KMS-11 (cell line): Measurements from ENCODE around the gene HOXD9.

Experiments
- H2AFZ ChIP-seq: fragments of 200-600 bp; sonication (generic); 2 replicates; pipeline ENCODE4 v1.6.1; 2016; ENCODE audit warnings: antibody characterized with exemption, mixed run types, low read depth
- H3K27ac ChIP-seq: fragments of 200-600 bp; sonication (generic); 2 replicates; pipeline ENCODE4 v1.6.1; 2016; ENCODE audit warnings: mild to moderate bottlenecking, mixed run types
- H3K27me3 ChIP-seq: fragments of 200-600 bp; sonication (generic); 2 replicates; pipeline ENCODE4 v1.6.1; 2017; ENCODE audit warnings: mild to moderate bottlenecking, low read depth, mixed run types, moderate library complexity; ENCODE audit not compliant: insufficient read depth
- H3K36me3 ChIP-seq: fragments of 200-600 bp; sonication (generic); 2 replicates; pipeline ENCODE4 v1.6.1; 2017; ENCODE audit warnings: mild to moderate bottlenecking, mixed run types; ENCODE audit not compliant: insufficient read depth
- H3K4me1 ChIP-seq: fragments of 200-600 bp; sonication (generic); 2 replicates; pipeline ENCODE4 v1.6.1; 2016; ENCODE audit warnings: mild to moderate bottlenecking, low read depth, mixed run types; ENCODE audit not compliant: poor library complexity, severe bottlenecking
- H3K4me2 ChIP-seq: fragments of 200-600 bp; sonication (generic); 2 replicates; pipeline ENCODE4 v1.7.0; 2016; ENCODE audit warnings: mild to moderate bottlenecking, mixed run types
- H3K4me3 ChIP-seq: fragments of 200-600 bp; sonication (generic); IDR thresholded peaks from 2 replicates; pipeline ENCODE4 v1.6.1; 2017; ENCODE audit warnings: low read depth, low read length, mixed read lengths; ENCODE audit not compliant: insufficient read depth
- H3K79me2 ChIP-seq: fragments of 200-600 bp; sonication (generic); 2 replicates; pipeline ENCODE4 v1.6.1; 2016; ENCODE audit warnings: low read depth, mixed run types; ENCODE audit not compliant: insufficient read depth
- H3K9ac ChIP-seq: fragments of 200-600 bp; sonication (generic); 2 replicates; pipeline ENCODE4 v1.6.1; 2016; ENCODE audit warnings: mild to moderate bottlenecking, mixed run types
- H4K20me1 ChIP-seq: fragments of 200-600 bp; sonication (generic); 2 replicates; pipeline ENCODE4 v1.6.1; 2016; ENCODE audit warnings: mild to moderate bottlenecking, mixed run types; ENCODE audit not compliant: insufficient read depth
- TF ChIP-seq, protein P1 (sequence below): fragments of 200-600 bp; sonication (generic); conservative IDR thresholded peaks from 2 replicates; pipeline ENCODE4 v1.6.1; 2017; ENCODE audit warnings: low read depth, mild to moderate bottlenecking, antibody characterized with exemption, low read length, moderate library complexity, mixed read lengths

The HOXD9 gene

DNA sequence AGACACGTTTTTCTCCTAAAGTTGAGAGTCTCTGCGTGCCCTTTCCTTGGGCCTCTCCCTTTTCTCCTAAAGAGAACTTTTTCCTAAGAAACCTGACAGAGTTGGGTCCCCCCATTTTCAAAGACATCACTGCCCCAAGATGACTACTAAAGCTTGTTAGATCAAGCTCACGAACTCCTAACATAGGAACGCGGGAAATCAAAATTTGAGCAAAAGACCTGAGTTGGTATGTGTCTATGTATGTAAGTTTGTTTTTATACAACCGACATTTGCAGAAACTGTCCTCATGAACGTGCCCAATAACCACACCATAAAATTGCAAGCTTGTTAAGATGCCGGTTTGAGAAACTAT is 28.6 kb upstream of the HOXD9 start:
- TF ChIP-seq, protein P1, sequence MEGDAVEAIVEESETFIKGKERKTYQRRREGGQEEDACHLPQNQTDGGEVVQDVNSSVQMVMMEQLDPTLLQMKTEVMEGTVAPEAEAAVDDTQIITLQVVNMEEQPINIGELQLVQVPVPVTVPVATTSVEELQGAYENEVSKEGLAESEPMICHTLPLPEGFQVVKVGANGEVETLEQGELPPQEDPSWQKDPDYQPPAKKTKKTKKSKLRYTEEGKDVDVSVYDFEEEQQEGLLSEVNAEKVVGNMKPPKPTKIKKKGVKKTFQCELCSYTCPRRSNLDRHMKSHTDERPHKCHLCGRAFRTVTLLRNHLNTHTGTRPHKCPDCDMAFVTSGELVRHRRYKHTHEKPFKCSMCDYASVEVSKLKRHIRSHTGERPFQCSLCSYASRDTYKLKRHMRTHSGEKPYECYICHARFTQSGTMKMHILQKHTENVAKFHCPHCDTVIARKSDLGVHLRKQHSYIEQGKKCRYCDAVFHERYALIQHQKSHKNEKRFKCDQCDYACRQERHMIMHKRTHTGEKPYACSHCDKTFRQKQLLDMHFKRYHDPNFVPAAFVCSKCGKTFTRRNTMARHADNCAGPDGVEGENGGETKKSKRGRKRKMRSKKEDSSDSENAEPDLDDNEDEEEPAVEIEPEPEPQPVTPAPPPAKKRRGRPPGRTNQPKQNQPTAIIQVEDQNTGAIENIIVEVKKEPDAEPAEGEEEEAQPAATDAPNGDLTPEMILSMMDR = no peak
- no peak overlapping the region for H2AFZ ChIP-seq
- no peak overlapping the region for H3K4me3 ChIP-seq
- peaks cover 8% of the 10 kb centered on the region for H3K4me1 ChIP-seq
- H3K4me2 ChIP-seq = no peak overlapping the region
- no peak overlapping the region for H3K9ac ChIP-seq
- no peak overlapping the region for H3K27ac ChIP-seq
- no peaks in the 10 kb centered on the region for H3K36me3 ChIP-seq
- H4K20me1 ChIP-seq = no peaks in the 10 kb centered on the region
- H3K79me2 ChIP-seq = no peaks in the 10 kb centered on the region
- H3K27me3 ChIP-seq = no peaks in the 10 kb centered on the region

DNA sequence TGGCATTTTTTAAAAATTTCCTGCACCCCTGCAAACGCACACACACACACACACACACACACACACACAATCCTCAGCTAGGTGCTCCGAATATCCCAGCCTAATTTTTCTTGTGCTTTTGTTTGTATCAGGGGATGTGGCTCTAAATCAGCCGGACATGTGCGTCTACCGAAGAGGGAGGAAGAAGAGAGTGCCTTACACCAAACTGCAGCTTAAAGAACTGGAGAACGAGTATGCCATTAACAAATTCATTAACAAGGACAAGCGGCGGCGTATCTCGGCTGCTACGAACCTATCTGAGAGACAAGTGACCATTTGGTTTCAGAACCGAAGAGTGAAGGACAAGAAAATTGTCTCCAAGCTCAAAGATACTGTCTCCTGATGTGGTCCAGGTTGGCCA is 28.2 kb upstream of the HOXD9 start:
- Histone ChIP-seq H3K36me3 (no peaks in the 10 kb centered on the region), H3K27ac (no peak overlapping the region), H3K4me1 (peaks cover 8% of the 10 kb centered on the region), H3K4me2 (no peak overlapping the region), H3K4me3 (no peak overlapping the region), H4K20me1 (no peaks in the 10 kb centered on the region), H3K79me2 (no peaks in the 10 kb centered on the region), H2AFZ (no peak overlapping the region), H3K27me3 (no peaks in the 10 kb centered on the region), H3K9ac (no peak overlapping the region)
- TF ChIP-seq, protein P1 = no peak

DNA sequence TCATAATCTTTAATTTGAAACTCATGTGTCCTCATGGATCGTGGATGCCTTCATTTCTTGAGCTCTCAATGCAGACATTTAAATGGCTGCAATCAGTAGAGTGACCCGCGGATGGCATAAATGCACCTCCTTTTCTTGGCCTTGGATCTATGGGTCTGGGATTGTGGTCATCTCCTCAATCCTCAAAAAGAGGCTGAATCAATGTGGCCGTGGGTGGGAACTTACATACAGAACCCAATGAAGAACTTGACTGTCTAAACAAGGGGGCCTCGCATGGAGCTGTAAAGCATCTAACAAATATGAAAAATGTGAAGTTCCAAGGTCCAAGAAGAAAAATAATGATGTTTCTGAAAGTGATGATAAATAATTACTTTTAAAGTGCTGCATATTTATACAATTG is 27.1 kb upstream of the HOXD9 start:
- TF ChIP-seq, protein P1 = no peak
- Histone ChIP-seq H3K4me3 (no peak overlapping the region), H3K36me3 (no peaks in the 10 kb centered on the region), H3K4me2 (peak overlapping the region; percentile 95), H3K9ac (peak overlapping the region; percentile 90; the same call in 1 of the 2 replicates), H3K79me2 (no peaks in the 10 kb centered on the region), H2AFZ (peak overlapping the region; percentile 20; the same call in 1 of the 2 replicates), H3K27ac (peak overlapping the region; percentile 91; the same call in 1 of the 2 replicates), H4K20me1 (no peaks in the 10 kb centered on the region), H3K4me1 (peaks cover 8% of the 10 kb centered on the region), H3K27me3 (no peaks in the 10 kb centered on the region)

DNA sequence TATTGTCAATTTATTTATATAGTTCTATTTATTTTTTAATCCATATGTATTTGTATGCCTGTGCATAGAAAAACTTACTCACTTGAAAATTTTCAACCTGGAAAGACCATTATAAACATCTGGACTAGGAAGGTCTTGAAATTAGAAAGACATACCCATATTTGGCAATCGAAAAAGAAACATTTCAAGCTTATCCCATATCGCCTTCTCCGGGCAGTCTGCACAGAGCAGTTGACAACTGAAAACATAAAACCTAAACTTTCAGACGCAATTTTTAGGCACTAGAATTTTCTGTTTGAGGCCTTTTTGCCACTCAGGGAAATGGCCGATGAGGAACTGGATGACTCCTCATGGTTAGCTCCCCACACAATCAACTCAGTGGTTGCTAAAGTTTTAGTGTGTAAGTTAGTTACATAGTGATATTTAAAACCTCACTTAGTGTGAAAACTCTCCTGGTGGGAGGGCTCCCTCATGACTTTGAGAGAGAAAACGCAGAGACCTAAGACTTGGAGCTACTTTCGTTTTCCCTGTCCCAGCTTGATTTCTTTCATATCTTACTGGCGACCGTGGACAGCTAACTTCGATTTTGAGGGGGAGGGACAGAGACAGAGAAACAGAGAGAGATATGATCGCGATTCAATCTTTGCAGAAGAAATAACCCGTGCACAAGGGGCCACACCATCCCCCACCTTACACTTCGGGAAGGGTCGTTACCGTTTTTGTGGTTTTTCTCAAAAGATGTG is 26.1 kb upstream of the HOXD9 start:
- H3K36me3 ChIP-seq = no peaks in the 10 kb centered on the region
- H3K79me2 ChIP-seq = no peaks in the 10 kb centered on the region
- H3K4me2 ChIP-seq = peak overlapping the region; percentile 95
- TF ChIP-seq, protein P1 = no peak
- peak overlapping the region; percentile 89 for H3K4me3 ChIP-seq
- H4K20me1 ChIP-seq = no peaks in the 10 kb centered on the region
- peak overlapping the region; percentile 91 for H3K27ac ChIP-seq
- peak overlapping the region; percentile 97 for H2AFZ ChIP-seq
- no peaks in the 10 kb centered on the region for H3K27me3 ChIP-seq
- peaks cover 8% of the 10 kb centered on the region for H3K4me1 ChIP-seq
- H3K9ac ChIP-seq = peak overlapping the region; percentile 90
